HepG2 (cell line): ENCODE measurements around the gene UNC93A. TPM values are rescaled to one million over a fixed set of nuclear protein-coding genes. Genes with fewer than 3 reads are reported as not detected.

Source experiments
- ATAC-seq: fragments of 200-7000 bp; cut with Tn5 transposase; 3 replicates; pipeline ENCODE4 v1.9.1; 2020; ENCODE audit warnings: mild to moderate bottlenecking, moderate library complexity
- BruUV-seq: library from RNA; stranded (reverse); fragments of 400-500 nt; replicated peaks from 2 replicates; lab custom pipeline; 2021; lab: Mats Ljungman, UMichigan
- CTCF ChIA-PET: fragments of 300-600 bp; formaldehyde crosslinking; extraction: SDS; loops from one replicate; lab custom pipeline; 2021; ENCODE audit warnings: low total read pairs, inconsistent platforms, low intra/inter-chr PET ratio; lab: Yijun Ruan, JAX
- POLR2A ChIA-PET: fragments of 350-600 bp; sonication (Branson Sonifier 250); formaldehyde crosslinking; loops from one replicate; lab custom pipeline; 2020; ENCODE audit warnings: antibody characterized with exemption, inconsistent platforms; lab: Yijun Ruan, JAX
- DNase-seq: peaks from one replicate; pipeline ENCODE4 v3.0.0-alpha.2; 2015; ENCODE audit warnings: low spot score
- FAIRE-seq: peaks from 3 replicates; lab custom pipeline; 2011; peaks lifted over from hg19 to GRCh38; lab: Jason Lieb, UNC
- H2AFZ ChIP-seq: one replicate; pipeline ENCODE4 v1.6.1; 2011; ENCODE audit warnings: low read length, inconsistent platforms
- H3K27ac ChIP-seq: fragments of 300-600 bp; 3 replicates; pipeline ENCODE4 v1.8.0; 2011; ENCODE audit warnings: mixed run types, mild to moderate bottlenecking, mixed read lengths, low read length, inconsistent platforms; ENCODE audit not compliant: insufficient read depth; ENCODE audit errors: extremely low read length
- H3K27me3 ChIP-seq, 2 experiments: fragments of 200-600 bp in 1 of 2; 2 replicates in 1 of 2; 3 replicates in 1 of 2; pipeline versions ENCODE4 v1.6.0 to v1.8.0; 2011; ENCODE audit warnings: low read length in 2 of 2, mild to moderate bottlenecking in 2 of 2, moderate library complexity in 2 of 2, inconsistent platforms in 1 of 2; ENCODE audit not compliant: insufficient read depth in 2 of 2, control insufficient read depth in 1 of 2
- H3K36me3 ChIP-seq, 2 experiments: fragments of 200-600 bp in 1 of 2; replicated peaks in 1 of 2; 2 replicates in 1 of 2; 3 replicates in 1 of 2; pipeline versions ENCODE4 v1.5.1 to v1.8.0; 2011; ENCODE audit warnings: low read length in 2 of 2, inconsistent platforms in 1 of 2; ENCODE audit not compliant: insufficient read depth in 2 of 2, control insufficient read depth in 1 of 2
- H3K4me1 ChIP-seq: 2 replicates; pipeline ENCODE4 v1.5.1; 2012; ENCODE audit warnings: low read length, inconsistent platforms; ENCODE audit not compliant: insufficient read depth
- H3K4me2 ChIP-seq: 2 replicates; pipeline ENCODE4 v1.6.0; 2011; ENCODE audit warnings: low read depth, low read length, inconsistent platforms
- H3K4me3 ChIP-seq, 3 experiments: fragments of 200-600 bp in 1 of 3; sonication (generic), shearing (Covaris generic) in 1 of 3; replicated peaks in 1 of 3; 2 replicates each; pipeline ENCODE4 v1.5.1; 2011 to 2016; ENCODE audit warnings: low read length in 3 of 3, inconsistent platforms in 2 of 3, low read depth in 2 of 3, mild to moderate bottlenecking in 2 of 3, control low read depth in 1 of 3, mixed read lengths in 1 of 3; ENCODE audit not compliant: insufficient read depth in 1 of 3
- H3K79me2 ChIP-seq: one replicate; pipeline ENCODE4 v1.6.1; 2011; ENCODE audit warnings: low read length, inconsistent platforms; ENCODE audit not compliant: insufficient read depth
- H3K9ac ChIP-seq: 2 replicates; pipeline ENCODE4 v1.6.0; 2011; ENCODE audit warnings: mild to moderate bottlenecking, low read depth, low read length, inconsistent platforms; ENCODE audit not compliant: insufficient read depth
- H3K9me3 ChIP-seq: 2 replicates; pipeline ENCODE4 v1.5.1; 2012; ENCODE audit warnings: mild to moderate bottlenecking, low read length
- H4K20me1 ChIP-seq: 2 replicates; pipeline ENCODE4 v1.6.0; 2011; ENCODE audit warnings: inconsistent platforms, mild to moderate bottlenecking, low read length, moderate library complexity; ENCODE audit not compliant: insufficient read depth
- FOXK1 ChIP-seq: sonication (generic); formaldehyde crosslinking; IDR thresholded peaks from 2 replicates; pipeline ENCODE4 v1.4.0; 2020; ENCODE audit warnings: low read depth, missing genetic modification reagents, borderline replicate concordance
- KDM5B ChIP-seq: sonication (generic); formaldehyde crosslinking; IDR thresholded peaks from 2 replicates; pipeline ENCODE4 v1.4.0; 2020; ENCODE audit warnings: missing genetic modification reagents, mild to moderate bottlenecking, borderline replicate concordance
- NFATC3 ChIP-seq: sonication (generic); formaldehyde crosslinking; IDR thresholded peaks from 2 replicates; pipeline ENCODE4 v1.5.1; 2020; ENCODE audit warnings: mild to moderate bottlenecking, missing genetic modification reagents
- NR2F2 ChIP-seq: IDR thresholded peaks from 2 replicates; pipeline ENCODE4 v1.6.1; 2012; ENCODE audit warnings: low read depth, inconsistent platforms, borderline replicate concordance
- PHF8 ChIP-seq: sonication (generic); formaldehyde crosslinking; IDR thresholded peaks from 2 replicates; pipeline ENCODE4 v1.5.0; 2020; ENCODE audit warnings: missing genetic modification reagents
- SIX4 ChIP-seq: sonication (generic); formaldehyde crosslinking; IDR thresholded peaks from 2 replicates; pipeline ENCODE4 v1.4.0; 2020; ENCODE audit warnings: missing genetic modification reagents
- ZBTB33 ChIP-seq: sonication (generic); formaldehyde crosslinking; IDR thresholded peaks from 2 replicates; pipeline ENCODE4 v1.4.0; 2020; ENCODE audit warnings: missing genetic modification reagents
- ZBTB38 ChIP-seq: sonication (generic); formaldehyde crosslinking; IDR thresholded peaks from 2 replicates; pipeline ENCODE4 v1.5.1; 2020; ENCODE audit warnings: mild to moderate bottlenecking, missing genetic modification reagents
- ZHX1 ChIP-seq: sonication (generic); formaldehyde crosslinking; IDR thresholded peaks from 2 replicates; pipeline ENCODE4 v1.8.1; 2022; ENCODE audit warnings: low read depth, mild to moderate bottlenecking, missing genetic modification reagents
- ZNF263 ChIP-seq: sonication (generic); formaldehyde crosslinking; IDR thresholded peaks from 2 replicates; pipeline ENCODE4 v1.4.0; 2020; ENCODE audit warnings: missing genetic modification reagents
- ZNF513 ChIP-seq: sonication (generic); formaldehyde crosslinking; conservative IDR thresholded peaks from 2 replicates; pipeline ENCODE4 v1.5.0; 2020; ENCODE audit warnings: missing genetic modification reagents
- ZNF749 ChIP-seq: sonication (generic); formaldehyde crosslinking; IDR thresholded peaks from 2 replicates; pipeline ENCODE4 v1.8.0; 2022; ENCODE audit warnings: mild to moderate bottlenecking, missing genetic modification reagents, moderate library complexity, borderline replicate concordance
- ZNF780A ChIP-seq: sonication (generic); formaldehyde crosslinking; IDR thresholded peaks from 2 replicates; pipeline ENCODE4 v1.8.0; 2022; ENCODE audit warnings: mild to moderate bottlenecking, missing genetic modification reagents, moderate library complexity
- ZNF878 ChIP-seq: sonication (generic); formaldehyde crosslinking; IDR thresholded peaks from 2 replicates; pipeline ENCODE4 v1.8.1; 2023; ENCODE audit warnings: mild to moderate bottlenecking, missing genetic modification reagents, moderate library complexity
- WGBS: methylation state at CpG from one replicate; pipeline ENCODE4 v1.1.6; 2017; ENCODE audit warnings: low lambda C conversion rate; 5-methylcytosine and 5-hydroxymethylcytosine counted together
- in situ Hi-C: cut with HindIII; loops from 2 replicates; pipeline ENCODE4 v1.10.0; 2017; ENCODE audit warnings: low pct_unique_long_range_greater_than_20kb; ENCODE audit not compliant: extremely low pct_ligation_motif_present
- intact Hi-C: fragments of 100-400 bp; cut with micrococcal nuclease; formaldehyde crosslinking; loops from one replicate; pipeline ENCODE4 v1.10.0; 2022; ENCODE audit not compliant: unreplicated experiment
- polyA plus RNA-seq, 8 experiments: library from polyadenylated mRNA; depleted of rRNA in 3 of 8; stranded (reverse) in 7 of 8; unstranded in 1 of 8; fragments of >200 nt; fragmentation: Illumina TruSeq in 4 of 8; extraction: Trizol in 4 of 8; gene quantifications; 2 replicates each; pipeline versions ENCODE4 v1.2.1 to v1.2.3, GENCODE V29; 2011 to 2016; ENCODE audit warnings: low read depth in 4 of 8, missing spikeins in 1 of 8, mixed read lengths in 1 of 8; ENCODE audit not compliant: insufficient read depth in 1 of 8
- total RNA-seq, 5 experiments: library from RNA; depleted of rRNA; stranded (reverse); fragments of >200 nt; fragmentation: Illumina TruSeq; extraction: Trizol; gene quantifications; 2 replicates each; pipeline ENCODE4 v1.2.3, GENCODE V29; 2016; ENCODE audit warnings: low read depth in 1 of 5

The UNC93A gene
- total and polyA plus RNA-seq, 2 of the 13 experiments (the other 11 are each of a cell fraction or from before 2014, with no cell fraction given) = 11.0 to 42.7 TPM

- TF ChIP-seq ZHX1 (CRISPR knock-in tag) (peak; percentile 41; the same call in 1 of the 2 replicates), ZBTB33 (peak; percentile 99), ZNF513 (no peak)
Observed at GRCh38 chr6:167293590-167294091, 2.5 kb downstream of the UNC93A start (continued).

GRCh38 chr6:167294241-167294640 is 3.1 kb downstream of the UNC93A start:
- no peak for FAIRE-seq
- CTCF ChIA-PET = no interaction called here
- 95% methylated on average over 7 of the region's 12 CpGs for WGBS
- no peaks in the 10 kb centered on the region for H3K79me2 ChIP-seq
- POLR2A ChIA-PET = interaction anchor here (4.7 to 7.4 kb wide), 2 partner anchors 16 to 48 kb away, joined by 57 to 163 read pairs; no protein-coding TSS in a partner anchor
- H3K4me1 ChIP-seq = peaks cover 50% of the 10 kb centered on the region
- no peaks in the 10 kb centered on the region for H3K27me3 ChIP-seq
- no peak for ATAC-seq
- no peak overlapping the region for H2AFZ ChIP-seq
- H4K20me1 ChIP-seq = no peaks in the 10 kb centered on the region
- H3K27ac ChIP-seq = no peak overlapping the region
- no TSS peak for BruUV-seq
- intact Hi-C loops = loop anchor here (5.0 kb wide), 1 partner anchor 68 kb away; no protein-coding TSS in a partner anchor
- in situ Hi-C loops = loop anchor here (5.0 kb wide), 1 partner anchor 72 kb away; no protein-coding TSS in a partner anchor
- H3K36me3 ChIP-seq = peaks cover 5 to 11% of the 10 kb centered on the region in 2 experiments; a peak in 4 of 5 replicates
- TF ChIP-seq ZNF263 (CRISPR knock-in tag) = peak; percentile 27; the same call in 1 of the 2 replicates
- peak; percentile 13; the same call in 1 of the 2 replicates for TF ChIP-seq ZBTB38
- no peak for TF ChIP-seq PHF8 (CRISPR knock-in tag)
- no peak for TF ChIP-seq ZNF878 (CRISPR knock-in tag)
- no peak for TF ChIP-seq NFATC3 (CRISPR knock-in tag)
- TF ChIP-seq ZNF780A (CRISPR knock-in tag) = no peak
- no peak for TF ChIP-seq ZNF513
- TF ChIP-seq ZNF749 = no peak
- no peak for TF ChIP-seq FOXK1 (CRISPR knock-in tag)
- TF ChIP-seq NR2F2 = no peak
- no peak for TF ChIP-seq SIX4 (CRISPR knock-in tag)
- 0 out of 2 replicates have a peak, but pooled peaks have one; percentile 6 for TF ChIP-seq KDM5B (CRISPR knock-in tag)
- DNase-seq = no peak
- no peak overlapping the region for H3K4me2 ChIP-seq
- no peak overlapping the region for H3K9ac ChIP-seq
- H3K4me3 ChIP-seq = no peak overlapping the region
- H3K9me3 ChIP-seq = no peaks in the 10 kb centered on the region
